A549 (cell line): Measurements from ENCODE around the gene NFE2L3. TPM values are rescaled to one million over a fixed set of nuclear protein-coding genes. Genes with fewer than 3 reads are reported as not detected.

Experiments
- ATAC-seq, 2 experiments: fragments of 200-7000 bp in 1 of 2; fragments of >200 bp in 1 of 2; cut with Nextera tagmentation in 1 of 2; cut with Tn5 transposase in 1 of 2; 3 replicates each; pipeline versions ENCODE4 v1.8.0 to v1.9.1; 2018 to 2020; ENCODE audit warnings: mild to moderate bottlenecking in 1 of 2, moderate library complexity in 1 of 2
- CTCF ChIA-PET: fragments of 300-600 bp; sonication (Branson Sonifier 250); formaldehyde crosslinking; extraction: SDS; loops from one replicate; lab custom pipeline; 2021; ENCODE audit warnings: antibody characterized with exemption, inconsistent platforms; lab: Yijun Ruan, JAX
- POLR2A ChIA-PET: fragments of 350-600 bp; formaldehyde crosslinking; extraction: SDS; loops from one replicate; lab custom pipeline; 2021; ENCODE audit warnings: antibody characterized with exemption, inconsistent platforms; lab: Yijun Ruan, JAX
- DNase-seq, 2 experiments: peaks; one replicate each; pipeline versions ENCODE4 v3.0.0 to v3.0.0-alpha.2; 2011 to 2016; ENCODE audit warnings: low read depth in 1 of 2, low spot score in 1 of 2
- FAIRE-seq: peaks from 2 replicates; lab custom pipeline; 2011; peaks lifted over from hg19 to GRCh38; lab: Jason Lieb, UNC
- H3K27ac ChIP-seq, 2 experiments: fragments of >200 bp; sonication (Bioruptor Twin); formaldehyde crosslinking; 3 replicates each; pipeline ENCODE4 v1.5.1; 2016 to 2017
- H3K4me1 ChIP-seq: fragments of >200 bp; sonication (Bioruptor Twin); formaldehyde crosslinking; 3 replicates; pipeline ENCODE4 v1.6.1; 2016
- H3K4me2 ChIP-seq: fragments of >200 bp; sonication (Bioruptor Twin); formaldehyde crosslinking; 3 replicates; pipeline ENCODE4 v1.6.1; 2016
- H3K4me3 ChIP-seq: fragments of >200 bp; sonication (Bioruptor Twin); formaldehyde crosslinking; 3 replicates; pipeline ENCODE4 v1.5.1; 2016
- H3K9me3 ChIP-seq: fragments of >200 bp; sonication (Bioruptor Twin); formaldehyde crosslinking; 3 replicates; pipeline ENCODE4 v1.6.1; 2016
- BCL3 ChIP-seq: fragments of >200 bp; sonication (Bioruptor Twin); formaldehyde crosslinking; IDR thresholded peaks from 3 replicates; pipeline ENCODE4 v1.6.1; 2016
- CBX8 ChIP-seq: fragments of 200-600 bp; sonication (generic); IDR thresholded peaks from 2 replicates; pipeline ENCODE4 v1.6.1; 2016
- EHMT2 ChIP-seq: fragments of 200-600 bp; sonication (generic); IDR thresholded peaks from 2 replicates; pipeline ENCODE4 v1.6.1; 2016; ENCODE audit warnings: antibody characterized with exemption, low read depth, mild to moderate bottlenecking, moderate library complexity
- ELK1 ChIP-seq: fragments of 150-350 bp; IDR thresholded peaks from 2 replicates; pipeline ENCODE4 v1.6.1; 2014; ENCODE audit warnings: low read depth, mild to moderate bottlenecking, low read length
- FOSB ChIP-seq: fragments of 250-450 bp; sonication (Bioruptor Pico); IDR thresholded peaks from 2 replicates; pipeline ENCODE4 v1.5.0; 2020; ENCODE audit warnings: mild to moderate bottlenecking, moderate library complexity
- HDAC2 ChIP-seq: fragments of 200-600 bp; sonication (generic); IDR thresholded peaks from 2 replicates; pipeline ENCODE4 v1.6.1; 2016
- HOXB13 ChIP-seq: fragments of 250-450 bp; sonication (Bioruptor Pico); IDR thresholded peaks from 2 replicates; pipeline ENCODE4 v1.5.0; 2020; ENCODE audit warnings: low read depth, mild to moderate bottlenecking, moderate library complexity
- JUN ChIP-seq, 2 experiments: fragments of >200 bp; sonication (Bioruptor Twin); formaldehyde crosslinking; IDR thresholded peaks; 2 replicates in 1 of 2; 3 replicates in 1 of 2; pipeline ENCODE4 v1.6.1; 2016 to 2017
- KDM1A ChIP-seq: fragments of 200-600 bp; sonication (generic); IDR thresholded peaks from 2 replicates; pipeline ENCODE4 v1.6.1; 2016; ENCODE audit warnings: low read depth, mild to moderate bottlenecking
- MAFK ChIP-seq: fragments of 450-650 bp; IDR thresholded peaks from 2 replicates; pipeline ENCODE4 v1.6.1; 2014; ENCODE audit not compliant: partially characterized antibody
- NFE2L2 ChIP-seq: fragments of 150-350 bp; conservative IDR thresholded peaks from 2 replicates; pipeline ENCODE4 v1.6.1; 2014; ENCODE audit warnings: low read length
- POLR2AphosphoS2 ChIP-seq: conservative IDR thresholded peaks from 2 replicates; pipeline ENCODE4 v1.6.1; 2012; ENCODE audit warnings: low read length, improper control_type of control experiment, inconsistent platforms
- RNF2 ChIP-seq: fragments of 200-600 bp; sonication (generic); IDR thresholded peaks from 2 replicates; pipeline ENCODE4 v1.6.1; 2016; ENCODE audit warnings: low read depth, mild to moderate bottlenecking, antibody characterized with exemption, moderate library complexity, borderline replicate concordance
- SREBF2 ChIP-seq: fragments of 450-650 bp; IDR thresholded peaks from 2 replicates; pipeline ENCODE4 v1.6.1; 2014; ENCODE audit warnings: mild to moderate bottlenecking, moderate library complexity
- TFCP2L1 ChIP-seq: fragments of 250-450 bp; sonication (Bioruptor Pico); IDR thresholded peaks from 2 replicates; pipeline ENCODE4 v1.5.0; 2021; ENCODE audit warnings: mild to moderate bottlenecking
- ZC3H11A ChIP-seq: fragments of 450-650 bp; IDR thresholded peaks from 2 replicates; pipeline ENCODE4 v1.6.1; 2014; ENCODE audit warnings: antibody characterized with exemption, mild to moderate bottlenecking
- WGBS: methylation state at CpG from one replicate; pipeline ENCODE4 v1.1.6; 2017; ENCODE audit errors: missing lambda C conversion rate; 5-methylcytosine and 5-hydroxymethylcytosine counted together
- polyA plus RNA-seq, 4 experiments: library from polyadenylated mRNA; depleted of rRNA in 3 of 4; stranded (reverse); fragments of >200 nt; fragmentation: RNase III in 1 of 4; extraction: RNeasy Plus Mini Kit Qiagen cat#74134 plus additional on column Dnase treatment in 1 of 4; gene quantifications; 2 replicates in 3 of 4; 3 replicates in 1 of 4; pipeline ENCODE4 v1.2.3, GENCODE V29; 2011 to 2017
- TF ChIP-seq, protein P1 (sequence below): fragments of 200-600 bp; sonication (generic); IDR thresholded peaks from 2 replicates; pipeline ENCODE4 v1.6.1; 2016; ENCODE audit warnings: antibody characterized with exemption, mild to moderate bottlenecking, moderate library complexity
- TF ChIP-seq, protein P2 (sequence below): IDR thresholded peaks from 2 replicates; pipeline ENCODE4 v1.6.1; 2012
- TF ChIP-seq, protein P3 (sequence below): fragments of 450-650 bp; IDR thresholded peaks from 2 replicates; pipeline ENCODE4 v1.6.1; 2014; ENCODE audit warnings: antibody characterized with exemption
- TF ChIP-seq, protein P4 (sequence below): fragments of >200 bp; sonication (Bioruptor Twin); formaldehyde crosslinking; IDR thresholded peaks from 3 replicates; pipeline ENCODE4 v1.5.1; 2016

NFE2L3 gene
- polyA plus RNA-seq, 2 of the 4 experiments (the other 2 are of a cell fraction) = 4.9 to 11.4 TPM

- TF ChIP-seq, protein P1, sequence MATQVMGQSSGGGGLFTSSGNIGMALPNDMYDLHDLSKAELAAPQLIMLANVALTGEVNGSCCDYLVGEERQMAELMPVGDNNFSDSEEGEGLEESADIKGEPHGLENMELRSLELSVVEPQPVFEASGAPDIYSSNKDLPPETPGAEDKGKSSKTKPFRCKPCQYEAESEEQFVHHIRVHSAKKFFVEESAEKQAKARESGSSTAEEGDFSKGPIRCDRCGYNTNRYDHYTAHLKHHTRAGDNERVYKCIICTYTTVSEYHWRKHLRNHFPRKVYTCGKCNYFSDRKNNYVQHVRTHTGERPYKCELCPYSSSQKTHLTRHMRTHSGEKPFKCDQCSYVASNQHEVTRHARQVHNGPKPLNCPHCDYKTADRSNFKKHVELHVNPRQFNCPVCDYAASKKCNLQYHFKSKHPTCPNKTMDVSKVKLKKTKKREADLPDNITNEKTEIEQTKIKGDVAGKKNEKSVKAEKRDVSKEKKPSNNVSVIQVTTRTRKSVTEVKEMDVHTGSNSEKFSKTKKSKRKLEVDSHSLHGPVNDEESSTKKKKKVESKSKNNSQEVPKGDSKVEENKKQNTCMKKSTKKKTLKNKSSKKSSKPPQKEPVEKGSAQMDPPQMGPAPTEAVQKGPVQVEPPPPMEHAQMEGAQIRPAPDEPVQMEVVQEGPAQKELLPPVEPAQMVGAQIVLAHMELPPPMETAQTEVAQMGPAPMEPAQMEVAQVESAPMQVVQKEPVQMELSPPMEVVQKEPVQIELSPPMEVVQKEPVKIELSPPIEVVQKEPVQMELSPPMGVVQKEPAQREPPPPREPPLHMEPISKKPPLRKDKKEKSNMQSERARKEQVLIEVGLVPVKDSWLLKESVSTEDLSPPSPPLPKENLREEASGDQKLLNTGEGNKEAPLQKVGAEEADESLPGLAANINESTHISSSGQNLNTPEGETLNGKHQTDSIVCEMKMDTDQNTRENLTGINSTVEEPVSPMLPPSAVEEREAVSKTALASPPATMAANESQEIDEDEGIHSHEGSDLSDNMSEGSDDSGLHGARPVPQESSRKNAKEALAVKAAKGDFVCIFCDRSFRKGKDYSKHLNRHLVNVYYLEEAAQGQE = no peak
- no peak for TF ChIP-seq ZC3H11A
- TF ChIP-seq NFE2L2 = no peak
- TF ChIP-seq RNF2 = no peak
- TF ChIP-seq, all 56 proteins: peak for 0
These were observed 34.7 kb upstream of the NFE2L3 start (continued) for GRCh38 chr7:26117142-26117807.

GRCh38 chr7:26117970-26118369 lies 34.0 kb upstream of the NFE2L3 start:
- Histone ChIP-seq H3K4me3 (no peak overlapping the region), H3K4me2 (no peak overlapping the region), H3K9me3 (no peaks in the 10 kb centered on the region), H3K4me1 (no peaks in the 10 kb centered on the region), H3K27ac (no peak overlapping the region)
- TF ChIP-seq KDM1A = no peak
- TF ChIP-seq TFCP2L1 (CRISPR knock-in tag) = no peak
- TF ChIP-seq, protein P1 = no peak
- no peak for TF ChIP-seq SREBF2
- TF ChIP-seq JUN (IDR thresholded peaks at IDR 0.05) = no peak
- TF ChIP-seq, protein P2, sequence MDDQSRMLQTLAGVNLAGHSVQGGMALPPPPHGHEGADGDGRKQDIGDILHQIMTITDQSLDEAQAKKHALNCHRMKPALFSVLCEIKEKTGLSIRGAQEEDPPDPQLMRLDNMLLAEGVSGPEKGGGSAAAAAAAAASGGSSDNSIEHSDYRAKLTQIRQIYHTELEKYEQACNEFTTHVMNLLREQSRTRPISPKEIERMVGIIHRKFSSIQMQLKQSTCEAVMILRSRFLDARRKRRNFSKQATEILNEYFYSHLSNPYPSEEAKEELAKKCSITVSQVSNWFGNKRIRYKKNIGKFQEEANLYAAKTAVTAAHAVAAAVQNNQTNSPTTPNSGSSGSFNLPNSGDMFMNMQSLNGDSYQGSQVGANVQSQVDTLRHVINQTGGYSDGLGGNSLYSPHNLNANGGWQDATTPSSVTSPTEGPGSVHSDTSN = no peak
- TF ChIP-seq MAFK = no peak
- TF ChIP-seq CBX8 = no peak
- no peak for TF ChIP-seq FOSB
- no peak for TF ChIP-seq HDAC2
- TF ChIP-seq ELK1 = no peak
- no peak for TF ChIP-seq NFE2L2
- TF ChIP-seq HOXB13 (CRISPR knock-in tag) = no peak
- TF ChIP-seq POLR2AphosphoS2 = no peak
- TF ChIP-seq, protein P3, sequence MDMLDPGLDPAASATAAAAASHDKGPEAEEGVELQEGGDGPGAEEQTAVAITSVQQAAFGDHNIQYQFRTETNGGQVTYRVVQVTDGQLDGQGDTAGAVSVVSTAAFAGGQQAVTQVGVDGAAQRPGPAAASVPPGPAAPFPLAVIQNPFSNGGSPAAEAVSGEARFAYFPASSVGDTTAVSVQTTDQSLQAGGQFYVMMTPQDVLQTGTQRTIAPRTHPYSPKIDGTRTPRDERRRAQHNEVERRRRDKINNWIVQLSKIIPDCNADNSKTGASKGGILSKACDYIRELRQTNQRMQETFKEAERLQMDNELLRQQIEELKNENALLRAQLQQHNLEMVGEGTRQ = no peak
- TF ChIP-seq EHMT2 = no peak
- TF ChIP-seq, protein P4, sequence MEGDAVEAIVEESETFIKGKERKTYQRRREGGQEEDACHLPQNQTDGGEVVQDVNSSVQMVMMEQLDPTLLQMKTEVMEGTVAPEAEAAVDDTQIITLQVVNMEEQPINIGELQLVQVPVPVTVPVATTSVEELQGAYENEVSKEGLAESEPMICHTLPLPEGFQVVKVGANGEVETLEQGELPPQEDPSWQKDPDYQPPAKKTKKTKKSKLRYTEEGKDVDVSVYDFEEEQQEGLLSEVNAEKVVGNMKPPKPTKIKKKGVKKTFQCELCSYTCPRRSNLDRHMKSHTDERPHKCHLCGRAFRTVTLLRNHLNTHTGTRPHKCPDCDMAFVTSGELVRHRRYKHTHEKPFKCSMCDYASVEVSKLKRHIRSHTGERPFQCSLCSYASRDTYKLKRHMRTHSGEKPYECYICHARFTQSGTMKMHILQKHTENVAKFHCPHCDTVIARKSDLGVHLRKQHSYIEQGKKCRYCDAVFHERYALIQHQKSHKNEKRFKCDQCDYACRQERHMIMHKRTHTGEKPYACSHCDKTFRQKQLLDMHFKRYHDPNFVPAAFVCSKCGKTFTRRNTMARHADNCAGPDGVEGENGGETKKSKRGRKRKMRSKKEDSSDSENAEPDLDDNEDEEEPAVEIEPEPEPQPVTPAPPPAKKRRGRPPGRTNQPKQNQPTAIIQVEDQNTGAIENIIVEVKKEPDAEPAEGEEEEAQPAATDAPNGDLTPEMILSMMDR = no peak
- no peak for TF ChIP-seq BCL3
- WGBS = 61% methylated on average over 6 of the region's 6 CpGs
- ChIA-PET POLR2A (no interaction called here), CTCF (interaction anchor here (0.9 to 2.0 kb wide), 3 partner anchors 13 to 27 kb away, joined by 3 to 6 read pairs (median 4); no protein-coding TSS in a partner anchor)
- DNase-seq (no peak), ATAC-seq (no peak), FAIRE-seq (no peak)
